Hematopoietic multipotent progenitor cell treated with erythropoietin and hydrocortisone succinate and interleukin-3 and kit ligand, for 4 days (in vitro differentiated cells): ENCODE data around the gene PRLHR.
"Not testable (repeated sequence)": the region's sequence is repeated elsewhere in the genome, so short reads cannot be mapped to it uniquely, and the experiment has no call there.

Experiments
- DNase-seq: peaks from one replicate; pipeline ENCODE4 v3.0.0-alpha.2; 2015

The PRLHR gene

GRCh38 chr10:118595598-118596425 lies at the start of gene PRLHR:
Gene PRLHR, minus strand, starts transcription at chr10:118595648. Its CDS starts 404 bp downstream, at chr10:118595244.
- peak; percentile 55 for DNase-seq

- no peak for DNase-seq
These were observed 46.8 kb upstream of the PRLHR start for GRCh38 chr10:118642228-118642627.

- DNase-seq = no peak
These were observed 43.2 kb upstream of the PRLHR start for GRCh38 chr10:118638680-118639079.

- no peak for DNase-seq
These were observed 40.4 kb upstream of the PRLHR start for GRCh38 chr10:118635674-118636402.

GRCh38 chr10:118633786-118634185 lies 38.3 kb upstream of the PRLHR start:
- DNase-seq = no peak

GRCh38 chr10:118629211-118629610 lies 33.8 kb upstream of the PRLHR start:
- DNase-seq = no peak

- no peak for DNase-seq
These were observed 32.9 kb upstream of the PRLHR start for GRCh38 chr10:118628397-118628796.

GRCh38 chr10:118626953-118627352 lies 31.5 kb upstream of the PRLHR start:
- no peak for DNase-seq

- no peak for DNase-seq
These were observed 30.1 kb upstream of the PRLHR start for GRCh38 chr10:118625504-118625903.

- DNase-seq = no peak
These were observed 29.3 kb upstream of the PRLHR start for GRCh38 chr10:118624747-118625146.

- DNase-seq = no peak
These were observed 26.0 kb upstream of the PRLHR start for GRCh38 chr10:118621304-118621942.

- DNase-seq = not testable (repeated sequence)
These were observed 18.4 kb upstream of the PRLHR start for GRCh38 chr10:118613863-118614262.

- no peak for DNase-seq
These were observed 15.1 kb upstream of the PRLHR start for GRCh38 chr10:118610577-118610976.

- DNase-seq = no peak
These were observed 12.4 kb upstream of the PRLHR start for GRCh38 chr10:118607768-118608354.

GRCh38 chr10:118605694-118606093 lies 10.2 kb upstream of the PRLHR start:
- no peak for DNase-seq

- DNase-seq = no peak
These were observed 1.1 kb upstream of the PRLHR start for GRCh38 chr10:118596426-118597124.

- DNase-seq = no peak
These were observed 406 bp downstream of the PRLHR start for GRCh38 chr10:118595064-118595420.

- peak; percentile 82 for DNase-seq
These were observed 920 bp downstream of the PRLHR start for GRCh38 chr10:118594392-118595063.

- DNase-seq = no peak
These were observed 2.6 kb downstream of the PRLHR start for GRCh38 chr10:118592675-118593330.

- DNase-seq = peak; percentile 23
These were observed 5.1 kb downstream of the PRLHR start for GRCh38 chr10:118590334-118590733.

- no peak for DNase-seq
These were observed 7.4 kb downstream of the PRLHR start for GRCh38 chr10:118587881-118588651.
